A673 (cell line): ENCODE results near the gene FGF14. TPM values are rescaled to one million over a fixed set of nuclear protein-coding genes. Genes with fewer than 3 reads are reported as not detected.

Experiments
- BruUV-seq: library from RNA; stranded (reverse); fragments of 400-500 nt; replicated peaks from 2 replicates; lab custom pipeline; 2021; lab: Mats Ljungman, UMichigan
- CTCF ChIA-PET: fragments of 300-600 bp; sonication (Branson Sonifier 250); formaldehyde crosslinking; loops from one replicate; lab custom pipeline; 2022; ENCODE audit warnings: antibody characterized with exemption; lab: Charles Lee
- POLR2A ChIA-PET: fragments of 300-600 bp; sonication (Branson Sonifier 250); formaldehyde crosslinking; loops from one replicate; lab custom pipeline; 2022; ENCODE audit warnings: antibody characterized with exemption; ENCODE audit not compliant: low non-redundant PET; lab: Charles Lee
- DNase-seq: peaks from one replicate; pipeline ENCODE4 v3.0.0-alpha.2; 2015; ENCODE audit warnings: low spot score
- H3K27ac ChIP-seq: fragments of 200-600 bp; sonication (generic); 2 replicates; pipeline ENCODE4 v1.5.1; 2016; ENCODE audit warnings: mixed run types, low read depth, mild to moderate bottlenecking, mixed read lengths, antibody characterized with exemption, low read length; ENCODE audit not compliant: poor library complexity, severe bottlenecking
- H3K27me3 ChIP-seq: fragments of 200-600 bp; sonication (generic); replicated peaks from 2 replicates; pipeline ENCODE4 v1.6.1; 2017; ENCODE audit warnings: mixed run types, low read depth, mild to moderate bottlenecking, mixed read lengths, antibody characterized with exemption, low read length; ENCODE audit not compliant: insufficient read depth, poor library complexity
- H3K36me3 ChIP-seq: fragments of 200-600 bp; sonication (generic); 2 replicates; pipeline ENCODE4 v1.6.1; 2016; ENCODE audit warnings: mixed run types, mild to moderate bottlenecking, mixed read lengths, antibody characterized with exemption, low read length; ENCODE audit not compliant: insufficient read depth, poor library complexity, severe bottlenecking
- H3K4me1 ChIP-seq: fragments of 200-600 bp; sonication (generic); 2 replicates; pipeline ENCODE4 v1.6.1; 2017; ENCODE audit warnings: mixed run types, mild to moderate bottlenecking, mixed read lengths, antibody characterized with exemption, low read length; ENCODE audit not compliant: insufficient read depth, poor library complexity, severe bottlenecking
- H3K4me3 ChIP-seq: fragments of 200-600 bp; sonication (generic); 2 replicates; pipeline ENCODE4 v1.5.1; 2016; ENCODE audit warnings: low read depth, mixed run types, mild to moderate bottlenecking, mixed read lengths, low read length; ENCODE audit not compliant: poor library complexity, severe bottlenecking
- H3K9me3 ChIP-seq: fragments of 200-600 bp; sonication (generic); 2 replicates; pipeline ENCODE4 v1.6.1; 2016; ENCODE audit warnings: mixed run types, low read depth, mild to moderate bottlenecking, mixed read lengths, antibody characterized with exemption, low read length; ENCODE audit not compliant: poor library complexity, severe bottlenecking
- CTCF ChIP-seq: fragments of 300-800, 200-600 bp; sonication (generic); conservative IDR thresholded peaks from 2 replicates; pipeline ENCODE4 v1.5.1; 2017; ENCODE audit warnings: low read depth, mild to moderate bottlenecking, antibody characterized with exemption, low read length, moderate library complexity, mixed read lengths
- EZH2 ChIP-seq: fragments of 200-600 bp; sonication (generic); IDR thresholded peaks from 2 replicates; pipeline ENCODE4 v1.6.1; 2017; ENCODE audit warnings: borderline replicate concordance, low read depth, mild to moderate bottlenecking, mixed read lengths, antibody characterized with exemption, low read length; ENCODE audit not compliant: poor library complexity, severe bottlenecking
- intact Hi-C: fragments of 100-400 bp; cut with micrococcal nuclease; formaldehyde crosslinking; loops from one replicate; pipeline ENCODE4 v1.10.0; 2022; ENCODE audit not compliant: unreplicated experiment
- total RNA-seq: library from RNA; stranded (reverse); gene quantifications from 2 replicates; pipeline ENCODE4 v1.2.3, GENCODE V29; 2021

FGF14 gene
- total RNA-seq, 1 experiment from 2014 or later = 19.7 TPM

DNA sequence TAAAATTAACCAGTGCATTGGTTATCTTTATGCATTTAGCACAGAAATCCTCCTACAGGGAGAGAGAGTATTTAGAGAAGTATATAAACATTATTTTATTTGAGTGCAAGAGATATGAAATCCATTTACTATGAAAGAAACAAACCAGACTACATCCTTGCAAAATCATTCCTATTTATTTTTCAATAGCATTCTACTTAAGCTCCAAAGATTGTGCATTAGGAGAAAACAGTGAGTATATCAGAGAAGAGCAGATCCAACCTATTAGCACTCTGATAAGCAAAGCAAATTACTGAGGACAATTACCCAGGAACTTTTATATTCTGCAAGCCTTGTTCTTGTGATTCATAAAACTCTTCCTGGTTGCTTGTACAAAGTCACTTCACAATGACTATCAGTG lies 256.1 kb downstream of the FGF14 start:
- CTCF ChIA-PET = no interaction called here
- TF ChIP-seq EZH2 = no peak
- TF ChIP-seq CTCF = no peak
- Histone ChIP-seq H3K4me3 (no peak overlapping the region), H3K27me3 (no peaks in the 10 kb centered on the region), H3K36me3 (no peaks in the 10 kb centered on the region), H3K4me1 (peaks cover 15% of the 10 kb centered on the region), H3K27ac (no peak overlapping the region), H3K9me3 (no peaks in the 10 kb centered on the region)
- intact Hi-C loops = loop anchor here (10.0 kb wide), 1 partner anchor 201 kb away; no protein-coding TSS in a partner anchor
- no TSS peak for BruUV-seq
- POLR2A ChIA-PET = no interaction called here
- DNase-seq = no peak

DNA sequence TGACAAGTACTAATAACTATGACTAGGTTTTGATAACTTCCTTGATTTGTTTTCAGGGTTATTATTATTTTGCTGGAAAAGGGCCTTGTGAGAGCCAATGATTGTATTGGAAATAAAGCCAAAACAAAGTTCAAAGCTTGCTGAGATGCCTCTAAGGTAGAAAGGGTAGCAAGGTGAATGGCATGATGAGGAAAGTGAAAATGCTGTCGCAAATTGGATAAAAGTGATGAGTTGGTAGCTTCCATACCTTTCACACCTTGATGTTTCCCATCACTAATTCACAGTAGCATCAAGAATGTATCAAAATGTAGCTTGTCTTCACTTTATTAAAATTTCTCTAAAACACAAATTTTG lies 259.4 kb downstream of the FGF14 start:
- ChIA-PET POLR2A (no interaction called here), CTCF (interaction anchor here (1.2 kb wide), 1 partner anchor 413 kb away, joined by 3 read pairs; no protein-coding TSS in a partner anchor)
- BruUV-seq = no TSS peak

DNA sequence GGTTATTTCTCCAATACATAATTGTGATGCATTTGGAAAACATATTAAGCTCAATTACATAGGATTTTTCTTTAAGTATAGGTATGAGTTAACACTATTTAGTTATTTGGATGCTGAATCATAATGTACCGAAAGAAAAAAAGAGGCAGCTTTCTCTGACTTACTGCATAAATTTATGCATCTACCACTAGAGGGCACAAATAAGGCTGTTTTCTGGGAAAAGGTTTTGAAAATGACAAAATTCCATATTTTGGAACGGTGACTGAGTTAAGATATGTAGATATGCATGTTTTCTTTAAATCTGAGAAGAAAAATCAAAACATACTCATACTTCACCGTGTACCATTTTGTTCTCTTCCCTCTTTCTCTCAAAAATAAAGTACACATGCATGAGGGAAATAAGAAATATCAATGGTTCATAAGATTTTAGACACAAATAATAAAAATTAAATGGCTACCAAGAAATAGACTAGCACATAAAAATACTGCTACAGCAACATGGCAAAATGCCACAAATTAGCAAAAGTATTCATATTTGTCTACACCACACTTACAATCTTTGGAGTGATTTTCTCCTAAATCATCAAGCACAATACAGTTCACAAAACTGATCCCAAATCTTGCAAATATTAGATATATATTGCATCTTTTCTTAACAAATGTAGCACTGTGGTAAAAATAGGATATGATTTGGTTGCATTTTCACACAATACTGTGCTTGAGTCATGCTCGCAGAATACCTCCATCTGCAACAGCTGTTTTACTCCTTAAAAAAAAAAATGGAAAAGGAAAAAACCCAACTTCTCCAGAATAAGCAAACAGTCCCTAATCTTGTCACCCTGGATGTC lies 260.0 kb downstream of the FGF14 start:
- no TSS peak for BruUV-seq

More for the DNA sequence above, 259.4 kb downstream of the FGF14 start:
- Histone ChIP-seq H3K36me3 (no peaks in the 10 kb centered on the region), H3K27me3 (no peaks in the 10 kb centered on the region), H3K9me3 (no peaks in the 10 kb centered on the region), H3K27ac (no peak overlapping the region), H3K4me3 (no peak overlapping the region), H3K4me1 (peaks cover 23% of the 10 kb centered on the region)
- no peak for DNase-seq
- intact Hi-C loops = loop anchor here (1.0 to 10.0 kb wide), 4 partner anchors 198 to 414 kb away; partner anchors contain the start of gene FGF14
- TF ChIP-seq EZH2 = no peak
- TF ChIP-seq CTCF = no peak

More for the DNA sequence above, 260.0 kb downstream of the FGF14 start:
- TF ChIP-seq EZH2 (no peak), CTCF (peak; percentile 87)
- H3K4me1 ChIP-seq = peaks cover 23% of the 10 kb centered on the region
- ChIA-PET CTCF (interaction anchor here (0.6 to 1.2 kb wide), 4 partner anchors 11 to 519 kb away, joined by 3 read pairs; no protein-coding TSS in a partner anchor), POLR2A (interaction anchor here (0.6 kb wide), 1 partner anchor 308 kb away, joined by 11 read pairs; no protein-coding TSS in a partner anchor)
- no peak overlapping the region for H3K4me3 ChIP-seq
- H3K27ac ChIP-seq = no peak overlapping the region
- intact Hi-C loops = loop anchor here (1.0 to 10.0 kb wide), 5 partner anchors 180 to 414 kb away; partner anchors contain the start of gene FGF14
- peak; percentile 66 for DNase-seq
- no peaks in the 10 kb centered on the region for H3K27me3 ChIP-seq
- no peaks in the 10 kb centered on the region for H3K9me3 ChIP-seq
- no peaks in the 10 kb centered on the region for H3K36me3 ChIP-seq
